SK-N-SH (cell line): ENCODE data around the gene TNXB. TPM values are rescaled to one million over a fixed set of nuclear protein-coding genes. Genes with fewer than 3 reads are reported as not detected.

Experiments used
- CTCF ChIA-PET: fragments of 300-600, 350-600 bp; formaldehyde crosslinking; extraction: SDS; loops from one replicate; lab custom pipeline; 2021; lab: Yijun Ruan, JAX
- POLR2A ChIA-PET: fragments of 350-600 bp; sonication (Branson Sonifier 250); formaldehyde crosslinking; extraction: SDS; loops from one replicate; lab custom pipeline; 2020; ENCODE audit warnings: antibody characterized with exemption, inconsistent platforms; lab: Yijun Ruan, JAX
- DNase-seq: peaks from one replicate; pipeline ENCODE4 v3.0.0; 2012
- H2AFZ ChIP-seq: fragments of 200-600 bp; sonication (generic); 2 replicates; pipeline ENCODE4 v1.8.1; 2016; ENCODE audit warnings: antibody characterized with exemption, mild to moderate bottlenecking, low read depth
- H3F3A ChIP-seq: fragments of 200-600 bp; sonication (generic); replicated peaks from 2 replicates; pipeline ENCODE3; 2016; ENCODE audit warnings: antibody characterized with exemption, mild to moderate bottlenecking; ENCODE audit not compliant: insufficient read depth
- H3K27ac ChIP-seq, 2 experiments: fragments of 200-500 bp in 1 of 2; fragments of 200-600 bp in 1 of 2; sonication (Bioruptor generic) in 1 of 2; sonication (generic), shearing (Covaris generic) in 1 of 2; 2 replicates each; pipeline versions ENCODE4 v1.5.1 to v1.6.1; 2014 to 2016; ENCODE audit warnings: low read depth in 2 of 2, inconsistent platforms in 1 of 2, low read length in 1 of 2, mild to moderate bottlenecking in 1 of 2, mixed read lengths in 1 of 2
- H3K27me3 ChIP-seq: fragments of 200-600 bp; sonication (generic), shearing (Covaris generic); 2 replicates; pipeline ENCODE4 v1.6.1; 2016; ENCODE audit warnings: mixed run types; ENCODE audit not compliant: insufficient read depth
- H3K36me3 ChIP-seq, 2 experiments: fragments of 200-500 bp in 1 of 2; fragments of 200-600 bp in 1 of 2; sonication (Bioruptor generic) in 1 of 2; sonication (generic) in 1 of 2; replicated peaks in 1 of 2; 2 replicates each; pipeline versions ENCODE3 to v1.5.1; 2014 to 2016; ENCODE audit warnings: low read length in 1 of 2, mild to moderate bottlenecking in 1 of 2; ENCODE audit not compliant: insufficient read depth in 2 of 2, control insufficient read depth in 1 of 2
- H3K4me1 ChIP-seq, 2 experiments: fragments of 200-500 bp in 1 of 2; fragments of 200-600 bp in 1 of 2; sonication (Bioruptor generic) in 1 of 2; sonication (generic), shearing (Covaris generic) in 1 of 2; 2 replicates each; pipeline versions ENCODE4 v1.5.1 to v1.6.1; 2014 to 2016; ENCODE audit warnings: low read depth in 1 of 2, low read length in 1 of 2, mixed run types in 1 of 2; ENCODE audit not compliant: insufficient read depth in 2 of 2, control insufficient read depth in 1 of 2
- H3K4me2 ChIP-seq: fragments of 200-600 bp; sonication (generic), shearing (Covaris generic); 2 replicates; pipeline ENCODE4 v1.6.1; 2017; ENCODE audit warnings: mixed run types
- H3K4me3 ChIP-seq, 2 experiments: fragments of 200-500 bp in 1 of 2; fragments of 200-600 bp in 1 of 2; sonication (Bioruptor generic) in 1 of 2; sonication (generic), shearing (Covaris generic) in 1 of 2; 2 replicates each; pipeline versions ENCODE4 v1.5.1 to v1.8.1; 2014 to 2016; ENCODE audit warnings: low read depth in 2 of 2, inconsistent platforms in 1 of 2, low read length in 1 of 2, mild to moderate bottlenecking in 1 of 2, mixed read lengths in 1 of 2, moderate library complexity in 1 of 2
- H3K79me2 ChIP-seq: fragments of 200-600 bp; sonication (generic); 2 replicates; pipeline ENCODE4 v1.8.1; 2017; ENCODE audit warnings: mild to moderate bottlenecking; ENCODE audit not compliant: insufficient read depth
- H3K9ac ChIP-seq: fragments of 200-600 bp; sonication (generic); 2 replicates; pipeline ENCODE4 v1.6.1; 2017; ENCODE audit warnings: mixed run types
- H3K9me2 ChIP-seq: fragments of 200-600 bp; sonication (generic); 2 replicates; pipeline ENCODE4 v1.6.1; 2017; ENCODE audit warnings: mixed run types
- H3K9me3 ChIP-seq: fragments of 200-600 bp; sonication (generic); 2 replicates; pipeline ENCODE4 v1.6.1; 2017; ENCODE audit warnings: mixed run types, mild to moderate bottlenecking, moderate library complexity
- H4K20me1 ChIP-seq: fragments of 200-600 bp; sonication (generic); 2 replicates; pipeline ENCODE4 v1.6.1; 2017; ENCODE audit warnings: mild to moderate bottlenecking, mixed run types; ENCODE audit not compliant: insufficient read depth
- EZH2phosphoT487 ChIP-seq: fragments of 200-600 bp; sonication (generic); IDR thresholded peaks from 2 replicates; pipeline ENCODE4 v1.6.1; 2017; ENCODE audit warnings: low read depth, mixed run types, mild to moderate bottlenecking, antibody characterized with exemption, moderate library complexity, borderline replicate concordance
- GABPA ChIP-seq: IDR thresholded peaks from 2 replicates; pipeline ENCODE4 v1.4.0; 2012; ENCODE audit warnings: low read depth, mild to moderate bottlenecking
- GATA2 ChIP-seq: sonication (generic); formaldehyde crosslinking; IDR thresholded peaks from 2 replicates; pipeline ENCODE4 v1.5.0; 2020; ENCODE audit warnings: mild to moderate bottlenecking, missing genetic modification reagents
- JUND ChIP-seq: IDR thresholded peaks from 2 replicates; pipeline ENCODE4 v1.4.0; 2012
- MEF2A ChIP-seq: IDR thresholded peaks from 2 replicates; pipeline ENCODE4 v1.4.0; 2012; ENCODE audit warnings: low read depth, borderline replicate concordance
- NFIC ChIP-seq: IDR thresholded peaks from 2 replicates; pipeline ENCODE4 v1.4.0; 2012; ENCODE audit warnings: borderline replicate concordance
- NRF1 ChIP-seq: IDR thresholded peaks from 2 replicates; pipeline ENCODE4 v1.6.1; 2012; ENCODE audit warnings: low read depth, mild to moderate bottlenecking, low read length
- PBX3 ChIP-seq: IDR thresholded peaks from 2 replicates; pipeline ENCODE4; 2012
- POLR2AphosphoS5 ChIP-seq: IDR thresholded peaks from 2 replicates; pipeline ENCODE4 v1.6.1; 2012; ENCODE audit warnings: low read depth, low read length
- RCOR1 ChIP-seq: fragments of 150-350 bp; IDR thresholded peaks from 2 replicates; pipeline ENCODE4 v1.6.1; 2017; ENCODE audit warnings: antibody characterized with exemption, low read length
- SIN3A ChIP-seq: IDR thresholded peaks from 2 replicates; pipeline ENCODE4 v1.6.1; 2012; ENCODE audit warnings: low read depth, mild to moderate bottlenecking, low read length, moderate library complexity, borderline replicate concordance
- SMC3 ChIP-seq: IDR thresholded peaks from 2 replicates; pipeline ENCODE4 v1.6.1; 2012; ENCODE audit warnings: low read depth, low read length, improper control_type of control experiment
- TAF1 ChIP-seq: IDR thresholded peaks from 2 replicates; pipeline ENCODE4 v1.6.1; 2012; ENCODE audit warnings: low read depth, mild to moderate bottlenecking, low read length, moderate library complexity, borderline replicate concordance
- TCF12 ChIP-seq: IDR thresholded peaks from 2 replicates; pipeline ENCODE4 v1.4.0; 2012
- WGBS: methylation state at CpG from one replicate; pipeline ENCODE4 v1.1.6; 2017; ENCODE audit warnings: low lambda C conversion rate; 5-methylcytosine and 5-hydroxymethylcytosine counted together
- polyA plus RNA-seq, 3 experiments: library from polyadenylated mRNA; depleted of rRNA; stranded (reverse); fragments of >200 nt; gene quantifications; 2 replicates each; pipeline ENCODE4 v1.2.3, GENCODE V29; 2012
- TF ChIP-seq, protein P1 (sequence below): IDR thresholded peaks from 2 replicates; pipeline ENCODE4 v1.4.0; 2012; ENCODE audit warnings: low read depth
- TF ChIP-seq, protein P2 (sequence below): IDR thresholded peaks from 2 replicates; pipeline ENCODE4 v1.4.0; 2012; ENCODE audit warnings: low read depth, borderline replicate concordance

The TNXB gene
- polyA plus RNA-seq, 1 of the 3 experiments (the other 2 are of a cell fraction), result 0.48 TPM

DNA sequence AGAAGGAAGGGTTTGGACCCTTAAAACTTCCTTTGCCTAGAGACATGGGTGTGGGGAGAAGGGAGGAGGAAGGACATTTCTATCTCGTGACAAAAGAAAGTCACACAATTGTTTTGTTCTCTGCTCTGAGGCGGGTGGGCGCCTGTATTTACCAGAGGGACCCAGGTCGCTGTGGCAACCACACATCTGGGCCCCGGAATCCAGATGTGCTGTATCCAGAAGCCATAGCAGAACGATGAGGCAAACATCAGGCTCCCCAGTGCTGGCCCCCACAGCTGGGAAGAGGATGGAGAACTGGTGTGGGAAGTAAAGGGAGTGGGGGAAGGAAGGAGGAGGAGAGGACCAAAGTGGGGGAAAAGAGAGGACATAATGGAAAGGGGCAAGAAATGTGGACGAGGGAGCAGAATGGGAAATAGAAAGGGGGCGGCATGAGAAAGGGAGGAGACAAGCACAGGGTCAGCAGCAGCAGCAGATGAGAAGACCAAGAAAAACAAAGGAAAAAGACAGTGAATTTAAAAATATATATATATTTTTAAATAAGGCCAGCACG lies 3.4 kb upstream of the TNXB start (continued):
- TF ChIP-seq, protein P1, sequence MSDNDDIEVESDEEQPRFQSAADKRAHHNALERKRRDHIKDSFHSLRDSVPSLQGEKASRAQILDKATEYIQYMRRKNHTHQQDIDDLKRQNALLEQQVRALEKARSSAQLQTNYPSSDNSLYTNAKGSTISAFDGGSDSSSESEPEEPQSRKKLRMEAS, result no peak
- TF ChIP-seq POLR2AphosphoS5, result no peak
- TF ChIP-seq MEF2A, result no peak
- no peak for TF ChIP-seq SIN3A
- no peak for TF ChIP-seq RCOR1
- TF ChIP-seq, all 33 proteins: peak for 0

DNA sequence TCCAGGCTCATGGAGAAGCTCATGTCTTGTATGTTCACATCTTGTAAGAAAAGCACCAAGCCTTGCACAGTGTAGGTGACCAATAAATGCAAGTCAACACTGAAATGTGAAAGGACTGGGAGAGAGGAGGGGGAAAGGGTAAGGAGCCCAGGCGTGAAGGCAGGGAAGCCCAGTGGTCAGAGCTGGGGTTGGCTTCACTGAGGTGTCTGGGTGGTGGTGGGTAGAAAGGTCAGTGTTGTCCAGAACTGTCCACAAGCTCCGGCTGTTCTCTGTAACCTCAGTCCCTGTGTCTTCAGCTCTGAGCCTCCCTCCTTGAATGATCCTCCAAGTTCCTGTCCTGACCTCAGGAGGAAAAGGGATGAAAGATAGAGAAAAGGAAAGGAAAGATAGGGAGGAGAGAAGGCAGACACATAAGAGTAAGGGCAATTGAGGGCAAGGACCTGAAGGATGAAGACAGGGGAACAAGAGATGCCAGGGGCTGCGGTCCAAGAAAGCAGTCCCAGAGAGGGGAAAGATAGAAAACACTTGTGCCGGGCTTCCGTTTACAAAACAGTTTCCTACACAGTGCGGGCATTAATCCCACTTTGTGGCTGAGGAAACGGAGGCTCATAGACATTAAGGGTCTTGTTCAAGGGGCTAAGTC lies 2.4 kb upstream of the TNXB start:
- H3K4me3 ChIP-seq, result no peak overlapping the region
- peaks cover 3 to 18% of the 10 kb centered on the region in 2 experiments; a peak in 3 of 4 replicates for H3K4me1 ChIP-seq
- ChIA-PET POLR2A (interaction anchor here (0.8 to 1.8 kb wide), 2 partner anchors 16 to 58 kb away, joined by 3 to 5 read pairs; no protein-coding TSS in a partner anchor), CTCF (interaction anchor here (1.1 kb wide), 1 partner anchor 84 kb away, joined by 5 read pairs; no protein-coding TSS in a partner anchor)
- no peak overlapping the region for H2AFZ ChIP-seq
- no peaks in the 10 kb centered on the region for H4K20me1 ChIP-seq
- no peaks in the 10 kb centered on the region for H3K9me3 ChIP-seq
- 87% methylated on average over 7 of the region's 7 CpGs for WGBS
- no peaks in the 10 kb centered on the region; the same call in 1 of the 2 replicates for H3K27me3 ChIP-seq
- no peak overlapping the region for H3K4me2 ChIP-seq
- no peak for DNase-seq
- no peak overlapping the region for H3K27ac ChIP-seq
- H3K9ac ChIP-seq, result no peak overlapping the region
- no peaks in the 10 kb centered on the region for H3K9me2 ChIP-seq
- no peaks in the 10 kb centered on the region for H3K36me3 ChIP-seq
- peaks cover 31% of the 10 kb centered on the region for H3F3A ChIP-seq
- H3K79me2 ChIP-seq, result no peaks in the 10 kb centered on the region
- no peak for TF ChIP-seq SMC3
- TF ChIP-seq EZH2phosphoT487, result no peak
- TF ChIP-seq, protein P2, sequence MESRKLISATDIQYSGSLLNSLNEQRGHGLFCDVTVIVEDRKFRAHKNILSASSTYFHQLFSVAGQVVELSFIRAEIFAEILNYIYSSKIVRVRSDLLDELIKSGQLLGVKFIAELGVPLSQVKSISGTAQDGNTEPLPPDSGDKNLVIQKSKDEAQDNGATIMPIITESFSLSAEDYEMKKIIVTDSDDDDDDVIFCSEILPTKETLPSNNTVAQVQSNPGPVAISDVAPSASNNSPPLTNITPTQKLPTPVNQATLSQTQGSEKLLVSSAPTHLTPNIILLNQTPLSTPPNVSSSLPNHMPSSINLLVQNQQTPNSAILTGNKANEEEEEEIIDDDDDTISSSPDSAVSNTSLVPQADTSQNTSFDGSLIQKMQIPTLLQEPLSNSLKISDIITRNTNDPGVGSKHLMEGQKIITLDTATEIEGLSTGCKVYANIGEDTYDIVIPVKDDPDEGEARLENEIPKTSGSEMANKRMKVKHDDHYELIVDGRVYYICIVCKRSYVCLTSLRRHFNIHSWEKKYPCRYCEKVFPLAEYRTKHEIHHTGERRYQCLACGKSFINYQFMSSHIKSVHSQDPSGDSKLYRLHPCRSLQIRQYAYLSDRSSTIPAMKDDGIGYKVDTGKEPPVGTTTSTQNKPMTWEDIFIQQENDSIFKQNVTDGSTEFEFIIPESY, result no peak
- TF ChIP-seq MEF2A, result no peak
- no peak for TF ChIP-seq TCF12
- no peak for TF ChIP-seq NFIC
- no peak for TF ChIP-seq GABPA
- TF ChIP-seq GATA2 (CRISPR knock-in tag), result no peak
- TF ChIP-seq RCOR1, result no peak

DNA sequence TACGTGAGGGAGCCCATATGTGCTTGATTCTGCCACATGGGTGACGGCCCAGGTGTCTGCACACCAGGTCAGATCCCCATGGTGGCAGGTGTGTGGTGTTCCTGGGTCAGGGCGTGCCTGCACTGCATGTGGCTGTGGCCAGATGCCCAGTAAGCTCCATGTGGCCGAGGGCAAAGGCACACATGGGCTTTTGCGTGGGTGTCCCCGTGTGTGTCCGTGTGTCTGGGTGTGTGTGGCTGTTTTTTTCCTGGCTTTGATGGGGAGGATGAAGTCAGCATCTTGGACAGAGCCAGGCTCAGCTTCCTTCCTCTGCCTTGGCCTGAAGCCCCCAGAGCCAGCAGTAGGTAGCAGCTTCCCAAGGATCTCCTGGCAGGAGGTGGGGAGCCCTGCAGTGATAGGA lies 1.5 kb upstream of the TNXB start:
- Histone ChIP-seq H4K20me1 (no peaks in the 10 kb centered on the region), H2AFZ (no peak overlapping the region), H3K36me3 (no peaks in the 10 kb centered on the region), H3K27me3 (no peaks in the 10 kb centered on the region; the same call in 1 of the 2 replicates), H3K9ac (no peak overlapping the region), H3K9me3 (no peaks in the 10 kb centered on the region), H3K4me1 (peaks cover 3 to 18% of the 10 kb centered on the region in 2 experiments; a peak in 3 of 4 replicates), H3K9me2 (no peaks in the 10 kb centered on the region), H3K27ac (no peak overlapping the region), H3K79me2 (no peaks in the 10 kb centered on the region), H3K4me3 (no peak overlapping the region), H3F3A (peaks cover 31% of the 10 kb centered on the region), H3K4me2 (no peak overlapping the region)
- WGBS, result 70% methylated on average over 2 of the region's 7 CpGs
- TF ChIP-seq JUND, result no peak
- TF ChIP-seq PBX3, result no peak
- no peak for TF ChIP-seq SMC3
- TF ChIP-seq, protein P1, result no peak
- no peak for TF ChIP-seq TAF1
- TF ChIP-seq NRF1, result no peak
- ChIA-PET CTCF (interaction anchor here (0.6 to 2.4 kb wide), 7 partner anchors 8 to 301 kb away, joined by 3 to 16 read pairs (median 4); partner anchors contain the start of gene ATF6B), POLR2A (interaction anchor here (1.8 kb wide), 1 partner anchor 15 kb away, joined by 5 read pairs; no protein-coding TSS in a partner anchor)
- DNase-seq, result no peak
